ENCODE results near the gene LYRM4.

The LYRM4 gene

GRCh38 chr6:5280920-5281319 lies 20.2 kb upstream of the LYRM4 start:
- peak; percentile 61 for DNase-seq (ENCODE audit: low spot score)

GRCh38 chr6:5279891-5280338 lies 19.2 kb upstream of the LYRM4 start:
- DNase-seq (ENCODE audit: low spot score) = peak; percentile 91

- DNase-seq (ENCODE audit: low spot score) = peak; percentile 63
These were observed 17.9 kb upstream of the LYRM4 start for GRCh38 chr6:5278565-5279120.

- no peak for DNase-seq (ENCODE audit: low spot score)
These were observed 17.3 kb upstream of the LYRM4 start for GRCh38 chr6:5278047-5278446.

GRCh38 chr6:5277589-5277988 lies 16.8 kb upstream of the LYRM4 start:
- no peak for DNase-seq (ENCODE audit: low spot score)

GRCh38 chr6:5276581-5276980 lies 15.8 kb upstream of the LYRM4 start:
- DNase-seq (ENCODE audit: low spot score) = no peak

- DNase-seq (ENCODE audit: low spot score) = no peak
These were observed 14.7 kb upstream of the LYRM4 start for GRCh38 chr6:5275497-5275896.

GRCh38 chr6:5274231-5274630 lies 13.5 kb upstream of the LYRM4 start:
- DNase-seq (ENCODE audit: low spot score) = peak; percentile 40

- no peak for DNase-seq (ENCODE audit: low spot score)
These were observed 11.2 kb upstream of the LYRM4 start for GRCh38 chr6:5271926-5272325.

GRCh38 chr6:5270093-5270680 lies 9.4 kb upstream of the LYRM4 start:
- no peak for DNase-seq (ENCODE audit: low spot score)

- no peak for DNase-seq (ENCODE audit: low spot score)
These were observed 5.7 kb upstream of the LYRM4 start for GRCh38 chr6:5266423-5266822.

- no peak for DNase-seq (ENCODE audit: low spot score)
These were observed 877 bp upstream of the LYRM4 start for GRCh38 chr6:5261545-5262109.

- peak; percentile 67 for DNase-seq (ENCODE audit: low spot score)
These were observed 584 bp downstream of the LYRM4 start for GRCh38 chr6:5260111-5260620.

- no peak for DNase-seq (ENCODE audit: low spot score)
These were observed 1.3 kb downstream of the LYRM4 start for GRCh38 chr6:5259428-5259827.

GRCh38 chr6:5257400-5257799 lies 3.4 kb downstream of the LYRM4 start:
- no peak for DNase-seq (ENCODE audit: low spot score)

GRCh38 chr6:5256952-5257351 lies 3.8 kb downstream of the LYRM4 start:
- DNase-seq (ENCODE audit: low spot score) = no peak

- DNase-seq (ENCODE audit: low spot score) = no peak
These were observed 9.8 kb downstream of the LYRM4 start for GRCh38 chr6:5250911-5251310.

- no peak for DNase-seq (ENCODE audit: low spot score)
These were observed 10.3 kb downstream of the LYRM4 start for GRCh38 chr6:5250451-5250850.

GRCh38 chr6:5249451-5250122 lies 11.2 kb downstream of the LYRM4 start:
- DNase-seq (ENCODE audit: low spot score) = no peak

- no peak for DNase-seq (ENCODE audit: low spot score)
These were observed 12.2 kb downstream of the LYRM4 start for GRCh38 chr6:5248302-5249098.

GRCh38 chr6:5247201-5247600 lies 13.5 kb downstream of the LYRM4 start:
- no peak for DNase-seq (ENCODE audit: low spot score)
